A172 (cell line): ENCODE measurements around the gene PVRIG. TPM values are rescaled to one million over a fixed set of nuclear protein-coding genes. Genes with fewer than 3 reads are reported as not detected.
"Not testable (repeated sequence)": the region's sequence is repeated elsewhere in the genome, so short reads cannot be mapped to it uniquely, and the experiment has no call there.

Experiments
- DNase-seq: peaks from one replicate; pipeline ENCODE4 v3.0.0-alpha.2; 2015; ENCODE audit warnings: low spot score
- total RNA-seq: library from RNA; depleted of rRNA; stranded (reverse); fragments of >200 nt; shearing (Covaris generic); gene quantifications from 2 replicates; pipeline ENCODE4 v1.2.3, GENCODE V29; 2014

The PVRIG gene
- total RNA-seq, 1 experiment from 2014 or later: not detected

GRCh38 chr7:100234660-100235317 is 15.0 kb downstream of the PVRIG start:
- DNase-seq: not testable (repeated sequence)

DNA sequence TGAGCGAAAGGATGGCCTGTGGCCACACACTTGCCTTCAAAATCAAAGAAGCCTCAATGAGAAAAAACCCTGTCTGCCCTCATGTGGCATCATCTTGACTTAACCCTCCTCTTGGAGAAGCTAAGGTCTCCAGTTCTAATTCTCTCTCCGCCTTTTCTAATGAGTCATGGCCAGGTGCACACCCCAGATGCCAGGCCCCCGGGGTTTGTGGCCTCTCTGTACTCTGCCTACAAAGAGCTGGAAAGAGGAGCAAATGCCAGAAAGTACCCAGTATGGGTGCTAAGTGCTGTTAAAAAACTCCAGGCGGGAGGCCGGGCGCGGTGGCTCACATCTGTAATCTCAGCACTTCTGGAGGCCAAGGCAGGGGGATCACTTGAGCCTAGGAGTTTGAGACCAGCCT is 20.2 kb downstream of the PVRIG start:
- peak; percentile 6 for DNase-seq

DNA sequence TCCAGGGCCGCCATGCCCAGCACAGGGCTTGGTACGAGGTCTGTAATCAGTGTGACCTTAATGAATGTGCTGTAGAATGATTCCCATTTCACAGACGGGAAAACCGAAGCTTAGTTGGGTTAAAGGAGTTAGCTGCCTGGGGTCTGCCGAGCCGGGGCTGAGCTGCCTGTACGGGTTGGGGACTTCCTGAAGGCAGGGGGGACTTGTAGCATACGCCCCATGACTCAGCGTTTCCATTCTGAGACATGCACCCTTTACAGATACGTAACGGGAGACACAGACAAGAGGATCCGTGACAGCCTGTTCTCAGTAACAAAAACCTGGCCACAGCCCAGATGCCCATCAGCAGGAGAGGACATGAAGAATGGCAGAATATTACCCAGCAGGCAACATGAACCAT is 23.6 kb downstream of the PVRIG start:
- peak; percentile 49 for DNase-seq

DNA sequence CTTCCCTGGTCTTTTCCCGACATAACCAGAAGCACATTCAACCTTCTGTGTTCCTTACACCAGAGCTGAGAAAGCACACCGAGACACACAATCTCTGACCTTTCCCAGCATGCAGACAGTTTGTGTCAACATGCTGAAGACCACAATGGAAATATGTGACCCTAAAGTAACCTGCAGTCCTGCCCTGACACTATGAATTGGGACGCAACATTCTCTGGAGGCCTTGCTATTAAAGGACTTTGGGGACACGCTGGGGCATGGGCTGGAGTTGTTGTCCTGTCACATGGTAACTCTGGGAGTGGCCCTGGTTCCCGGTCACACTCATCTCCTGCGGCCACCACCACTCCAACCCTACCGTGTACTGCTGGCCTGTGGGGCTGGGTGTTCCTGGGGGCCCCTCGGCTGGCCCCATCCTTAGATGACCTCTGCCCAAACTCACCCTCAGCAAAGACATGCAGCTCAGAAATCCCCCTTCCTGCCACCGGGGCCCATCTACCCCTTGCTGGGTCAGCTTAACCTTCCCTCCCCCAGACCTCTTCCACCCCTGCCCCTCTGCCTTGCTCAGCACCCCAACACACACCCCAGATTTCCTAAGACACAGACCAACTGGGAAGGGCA is 25.3 kb downstream of the PVRIG start:
- DNase-seq: not testable (repeated sequence)

DNA sequence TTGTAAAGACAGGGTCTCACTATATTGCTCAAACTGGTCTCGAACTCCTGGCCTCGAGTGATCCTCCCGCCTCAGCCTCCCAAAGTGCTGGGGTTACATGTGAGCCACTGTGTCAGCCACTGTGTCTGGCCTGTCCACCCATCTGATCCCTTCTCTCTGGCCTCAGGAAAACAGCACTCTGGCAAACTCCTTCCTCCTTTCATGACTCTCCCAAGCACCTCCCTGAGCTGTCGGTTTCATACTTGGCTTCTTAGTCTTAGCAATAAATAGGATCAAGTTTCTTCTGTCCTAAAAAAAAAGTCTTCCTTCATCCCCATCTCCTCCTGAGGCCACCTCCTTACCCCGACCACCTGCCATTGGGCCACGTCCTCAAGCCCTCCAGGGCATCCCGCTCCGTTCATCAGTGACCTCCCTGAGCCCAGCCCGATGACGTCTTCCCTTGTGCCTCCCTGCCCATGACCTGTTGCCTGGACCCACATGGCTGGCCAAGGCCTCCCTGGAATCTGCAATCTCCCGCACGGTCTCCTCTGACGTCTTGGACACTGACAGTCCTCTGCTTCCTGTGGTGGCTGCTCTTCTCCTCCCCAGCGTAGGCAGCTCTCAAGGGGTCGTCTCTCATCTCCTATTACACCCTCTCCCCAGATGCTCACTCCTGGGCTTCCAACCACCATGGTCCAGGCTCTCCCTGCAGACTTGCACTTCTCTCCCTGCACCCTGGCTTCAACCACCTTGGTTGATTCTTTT is 26.5 kb downstream of the PVRIG start:
- not testable (repeated sequence) for DNase-seq

DNA sequence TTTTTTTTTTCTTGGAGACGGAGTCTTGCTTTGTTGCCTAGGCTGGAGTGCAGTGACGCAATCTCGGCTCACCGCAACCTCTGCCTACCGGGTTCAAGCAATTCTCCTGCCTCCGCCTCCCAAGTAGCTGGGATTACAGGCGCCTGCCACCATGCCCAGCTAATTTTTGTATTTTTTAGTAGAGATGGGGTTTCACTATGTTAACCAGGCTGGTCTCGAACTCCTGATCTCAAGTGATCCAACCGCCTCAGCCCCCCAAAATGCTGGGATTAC is 27.1 kb downstream of the PVRIG start:
- not testable (repeated sequence) for DNase-seq

GRCh38 chr7:100247152-100247757 is 27.5 kb downstream of the PVRIG start:
- DNase-seq: peak; percentile 82

- no peak for DNase-seq
Measured at GRCh38 chr7:100248483-100248882, 28.7 kb downstream of the PVRIG start.

- DNase-seq: no peak
Measured at GRCh38 chr7:100257017-100257416, 37.3 kb downstream of the PVRIG start.

DNA sequence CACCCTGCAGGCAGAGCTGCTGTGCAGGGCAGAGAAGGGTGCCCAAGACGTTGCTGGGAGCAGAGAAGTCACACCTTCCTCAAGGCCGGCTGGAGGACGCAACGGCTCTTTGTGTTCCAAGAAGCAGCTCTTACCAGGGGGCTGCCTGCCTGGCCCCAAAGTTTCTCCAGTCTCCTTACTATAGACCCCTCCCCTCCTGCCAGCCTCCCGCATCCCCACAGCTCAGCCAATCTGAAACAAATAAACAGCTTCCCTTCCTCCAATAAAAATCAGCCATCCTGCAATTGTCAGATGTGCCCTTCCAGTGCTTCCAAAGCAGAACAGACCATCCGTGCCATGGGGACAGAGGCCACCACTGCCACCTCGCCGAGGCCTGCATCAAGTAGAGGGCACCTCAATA is 40.2 kb downstream of the PVRIG start:
- DNase-seq: not testable (repeated sequence)

DNA sequence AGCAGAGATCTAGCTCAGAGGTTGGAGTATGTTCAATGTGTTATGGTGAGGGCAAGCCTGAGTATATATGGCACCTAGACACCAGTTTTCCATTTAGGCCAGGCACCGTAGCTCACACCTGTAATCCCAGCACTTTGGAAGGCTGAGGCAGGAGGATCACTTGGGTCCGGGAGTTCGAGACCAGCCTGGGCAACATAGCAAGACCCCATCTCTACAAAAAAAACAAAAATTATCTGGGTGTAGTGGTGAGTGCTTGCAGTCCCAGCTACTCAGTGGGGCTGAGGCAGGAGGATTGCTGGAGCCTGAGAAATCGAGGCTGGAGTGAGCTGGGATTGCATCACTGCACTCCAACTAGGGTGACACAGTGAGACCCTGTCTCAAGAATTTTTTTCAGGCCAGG is 43.1 kb downstream of the PVRIG start:
- DNase-seq: not testable (repeated sequence)

- not testable (repeated sequence) for DNase-seq
Measured at GRCh38 chr7:100264223-100264622, 44.5 kb downstream of the PVRIG start.

- peak; percentile 46 for DNase-seq
Measured at GRCh38 chr7:100264669-100265165, 45.0 kb downstream of the PVRIG start.

DNA sequence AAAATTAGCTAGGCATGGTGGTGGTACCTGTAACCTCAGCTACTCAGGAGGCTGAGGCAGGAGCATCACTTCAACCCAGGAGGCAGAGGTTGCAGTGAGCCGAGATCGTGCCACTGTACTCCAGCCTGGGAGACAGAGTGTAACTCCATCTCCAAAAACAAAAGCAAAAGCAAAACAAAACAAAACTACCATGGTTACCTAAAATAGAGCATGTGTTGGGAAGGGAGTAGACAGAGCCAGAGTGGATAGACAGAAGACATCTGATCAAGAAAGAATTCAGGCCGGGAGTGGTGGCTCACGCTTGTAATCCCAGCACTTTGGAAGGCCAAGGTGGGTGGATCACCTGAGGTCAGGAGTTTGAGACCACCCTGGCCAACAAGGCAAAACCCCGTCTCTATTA is 46.1 kb downstream of the PVRIG start:
- not testable (repeated sequence) for DNase-seq

- DNase-seq: no peak
Measured at GRCh38 chr7:100266576-100267354, 47.0 kb downstream of the PVRIG start.

DNA sequence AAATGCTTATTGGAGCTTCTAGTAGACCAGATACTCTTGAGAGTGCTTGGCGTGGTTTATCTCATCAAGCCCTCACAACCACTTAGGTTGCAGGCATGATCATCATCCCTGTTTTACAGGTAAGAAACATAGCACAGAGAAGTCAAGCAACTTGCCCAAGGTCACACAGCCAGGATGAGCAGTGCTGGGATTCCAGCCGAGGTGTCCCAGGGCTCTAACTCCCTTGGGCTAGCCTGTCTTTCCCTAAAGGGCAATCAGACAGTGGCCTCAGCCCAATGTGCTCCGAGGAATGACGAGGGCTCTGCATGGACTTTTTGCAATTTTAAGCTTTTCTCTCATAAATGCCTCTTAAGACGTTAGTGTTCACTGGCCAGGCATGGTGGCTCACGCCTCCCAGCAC is 47.9 kb downstream of the PVRIG start:
- DNase-seq: no peak

DNA sequence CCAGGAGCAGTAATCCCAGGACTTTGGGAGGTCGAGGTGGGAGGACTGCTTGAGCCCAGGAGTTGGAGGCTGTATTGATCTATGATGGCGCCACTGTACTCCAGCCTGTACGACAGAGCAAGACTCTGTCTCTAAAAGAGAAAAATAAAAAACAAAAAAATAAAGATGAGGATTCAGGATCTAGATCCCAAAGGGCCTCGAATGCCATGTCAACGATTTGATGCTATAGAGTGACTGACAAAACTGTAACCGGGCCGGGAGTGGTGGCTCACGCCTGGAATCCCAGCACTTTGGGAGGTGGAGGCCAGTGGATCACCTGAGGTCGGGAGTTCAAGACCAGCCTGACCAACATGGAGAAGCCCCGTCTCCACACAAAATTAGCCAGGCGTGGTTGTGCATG is 49.1 kb downstream of the PVRIG start:
- DNase-seq: not testable (repeated sequence)

- peak; percentile 31 for DNase-seq
Measured at GRCh38 chr7:100269306-100270045, 49.7 kb downstream of the PVRIG start.

- not testable (repeated sequence) for DNase-seq
Measured at GRCh38 chr7:100270046-100270918, 50.5 kb downstream of the PVRIG start.
